Endodermal cell (in vitro differentiated cells): ENCODE data around the gene IGFBP6. TPM values are rescaled to one million over a fixed set of nuclear protein-coding genes. Genes with fewer than 3 reads are reported as not detected.
A peak's percentile ranks its signal among the peaks of the same experiment; 100 is the strongest.

ENCODE experiments used
- DNase-seq: peaks from one replicate; pipeline ENCODE4 v3.0.0-alpha.2; 2017
- H3K27ac ChIP-seq: 2 replicates; pipeline ENCODE4 v1.5.1; 2013; ENCODE audit warnings: mild to moderate bottlenecking, low read depth, low read length, moderate library complexity
- H3K27me3 ChIP-seq: 2 replicates; pipeline ENCODE4 v1.6.1; 2013; ENCODE audit warnings: mild to moderate bottlenecking, low read length, moderate library complexity; ENCODE audit not compliant: insufficient read depth, control insufficient read depth, poor library complexity, severe bottlenecking
- H3K36me3 ChIP-seq: 2 replicates; pipeline ENCODE4 v1.7.0; 2013; ENCODE audit warnings: mild to moderate bottlenecking, low read length, moderate library complexity; ENCODE audit not compliant: control insufficient read depth, insufficient read depth
- H3K4me1 ChIP-seq: one replicate; pipeline ENCODE4 v1.7.0; 2013; ENCODE audit warnings: low read length; ENCODE audit not compliant: control insufficient read depth, insufficient read depth
- H3K4me3 ChIP-seq: 2 replicates; pipeline ENCODE4 v1.5.1; 2013; ENCODE audit warnings: mild to moderate bottlenecking, low read length, moderate library complexity
- H3K9ac ChIP-seq: 2 replicates; pipeline ENCODE4 v1.6.1; 2013; ENCODE audit warnings: mild to moderate bottlenecking, low read length, moderate library complexity; ENCODE audit not compliant: poor library complexity, severe bottlenecking; ENCODE audit errors: extremely low read depth
- H3K9me3 ChIP-seq: 2 replicates; pipeline ENCODE4 v1.6.1; 2013; ENCODE audit warnings: mild to moderate bottlenecking, low read length, moderate library complexity; ENCODE audit not compliant: control insufficient read depth
- H3K27ac Mint-ChIP-seq: 2 replicates; pipeline ENCODE4 v1.8.0; 2020; ENCODE audit warnings: mixed read lengths
- H3K27me3 Mint-ChIP-seq: 2 replicates; pipeline ENCODE4 v1.8.0; 2021; ENCODE audit warnings: mild to moderate bottlenecking, mixed read lengths; ENCODE audit not compliant: insufficient read depth
- H3K36me3 Mint-ChIP-seq: 2 replicates; pipeline ENCODE4 v1.8.0; 2020; ENCODE audit warnings: low read depth, mixed read lengths
- H3K4me1 Mint-ChIP-seq: 2 replicates; pipeline ENCODE4 v1.8.0; 2020; ENCODE audit warnings: mixed read lengths
- H3K4me3 Mint-ChIP-seq: 2 replicates; pipeline ENCODE4 v1.8.0; 2020; ENCODE audit warnings: mild to moderate bottlenecking, moderate library complexity, mixed read lengths
- H3K9me3 Mint-ChIP-seq: 2 replicates; pipeline ENCODE4 v1.8.0; 2020; ENCODE audit warnings: mild to moderate bottlenecking, mixed read lengths
- WGBS, 2 experiments: methylation state at CpG; one replicate each; pipeline versions ENCODE4 v1.1.5 to v1.1.7; 2013; ENCODE audit warnings: missing lambda C conversion rate in 2 of 2, mixed read lengths in 1 of 2; ENCODE audit not compliant: insufficient coverage in 1 of 2, insufficient read length in 1 of 2; 5-methylcytosine and 5-hydroxymethylcytosine counted together
- total RNA-seq, 2 donors: library from RNA; stranded (reverse); fragmentation: NEBNext Ultra II Directional in 1 of 2; extraction: Animal tissue kit (Norgen Biotek cat#: 25700) in 1 of 2; gene quantifications; 2 replicates in 1 of 2; 3 replicates in 1 of 2; pipeline ENCODE4 v1.2.1, GENCODE V29; 2021
- TF ChIP-seq, protein P1 (sequence below): fragments of 200-600 bp; sonication (generic); conservative IDR thresholded peaks from 2 replicates; pipeline ENCODE4 v1.5.0; 2021; ENCODE audit warnings: antibody characterized with exemption, mild to moderate bottlenecking

The IGFBP6 gene
- total RNA-seq, 2 donors from 2014 or later = 21.7 to 48.4 TPM

DNA sequence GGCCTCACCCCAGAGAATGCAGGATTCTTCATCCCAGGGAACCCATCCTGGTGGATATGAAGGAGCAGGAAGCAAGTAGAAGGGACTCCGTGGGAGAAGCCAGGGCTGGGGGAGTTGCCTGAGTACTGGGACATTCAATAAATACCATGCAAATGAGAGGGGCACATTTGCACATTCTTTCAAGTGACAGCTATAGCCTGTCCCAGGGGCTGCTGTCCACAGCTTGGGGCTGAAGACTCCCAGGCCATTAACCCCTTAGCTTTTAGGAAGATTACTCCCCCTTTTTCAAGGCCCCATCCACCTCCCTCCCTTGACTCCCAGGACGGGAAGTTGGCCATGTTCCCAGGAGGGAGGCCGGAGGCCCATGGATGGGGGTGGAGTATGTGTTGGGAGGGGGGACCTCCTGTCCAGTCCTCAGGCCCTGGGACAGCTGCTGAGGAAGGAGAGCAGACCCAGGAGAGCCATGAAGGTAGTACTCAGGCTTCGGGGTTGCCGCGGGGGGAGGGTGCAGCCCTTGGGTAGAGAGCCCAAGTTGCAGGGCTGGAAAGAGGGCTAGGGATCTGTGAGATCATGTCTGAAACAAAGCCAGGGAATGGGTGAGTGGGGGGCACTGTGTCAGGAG lies 48.6 kb upstream of the IGFBP6 start:
- Histone ChIP-seq H3K9ac (no peak overlapping the region), H3K36me3 (peaks cover 9% of the 10 kb centered on the region), H3K27me3 (no peaks in the 10 kb centered on the region), H3K4me1 (peaks cover 39% of the 10 kb centered on the region), H3K9me3 (no peaks in the 10 kb centered on the region), H3K27ac (peak overlapping the region; percentile 62), H3K4me3 (peak overlapping the region; percentile 80)
- peaks cover 54% of the 10 kb centered on the region for H3K4me1 Mint-ChIP-seq
- peaks cover 5% of the 10 kb centered on the region for H3K36me3 Mint-ChIP-seq
- peaks cover 17% of the 10 kb centered on the region for H3K27me3 Mint-ChIP-seq
- peak overlapping the region; percentile 44 for H3K4me3 Mint-ChIP-seq
- 18 to 31% methylated on average over 4 to 6 of the region's 6 CpGs for WGBS, 2 experiments
- peak overlapping the region; percentile 84 for H3K27ac Mint-ChIP-seq
- DNase-seq = peak; percentile 93
- H3K9me3 Mint-ChIP-seq = no peaks in the 10 kb centered on the region
- TF ChIP-seq, protein P1, sequence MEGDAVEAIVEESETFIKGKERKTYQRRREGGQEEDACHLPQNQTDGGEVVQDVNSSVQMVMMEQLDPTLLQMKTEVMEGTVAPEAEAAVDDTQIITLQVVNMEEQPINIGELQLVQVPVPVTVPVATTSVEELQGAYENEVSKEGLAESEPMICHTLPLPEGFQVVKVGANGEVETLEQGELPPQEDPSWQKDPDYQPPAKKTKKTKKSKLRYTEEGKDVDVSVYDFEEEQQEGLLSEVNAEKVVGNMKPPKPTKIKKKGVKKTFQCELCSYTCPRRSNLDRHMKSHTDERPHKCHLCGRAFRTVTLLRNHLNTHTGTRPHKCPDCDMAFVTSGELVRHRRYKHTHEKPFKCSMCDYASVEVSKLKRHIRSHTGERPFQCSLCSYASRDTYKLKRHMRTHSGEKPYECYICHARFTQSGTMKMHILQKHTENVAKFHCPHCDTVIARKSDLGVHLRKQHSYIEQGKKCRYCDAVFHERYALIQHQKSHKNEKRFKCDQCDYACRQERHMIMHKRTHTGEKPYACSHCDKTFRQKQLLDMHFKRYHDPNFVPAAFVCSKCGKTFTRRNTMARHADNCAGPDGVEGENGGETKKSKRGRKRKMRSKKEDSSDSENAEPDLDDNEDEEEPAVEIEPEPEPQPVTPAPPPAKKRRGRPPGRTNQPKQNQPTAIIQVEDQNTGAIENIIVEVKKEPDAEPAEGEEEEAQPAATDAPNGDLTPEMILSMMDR = no peak

GRCh38 chr12:53049571-53050318 lies 47.7 kb upstream of the IGFBP6 start, which contains the start of gene TNS2:
TNS2 (plus strand) TSS chr12:53050065; CDS start chr12:53050186, 121 bp downstream.
- Mint-ChIP-seq H3K4me1 (peaks cover 46% of the 10 kb centered on the region), H3K9me3 (no peaks in the 10 kb centered on the region), H3K27me3 (peaks cover 11% of the 10 kb centered on the region), H3K36me3 (peaks cover 5% of the 10 kb centered on the region), H3K27ac (peak within 1 kb of the TSS; percentile 76), H3K4me3 (peak within 1 kb of the TSS; percentile 44)
- Histone ChIP-seq H3K4me1 (peaks cover 32% of the 10 kb centered on the region), H3K36me3 (peaks cover 9% of the 10 kb centered on the region), H3K9ac (peak within 1 kb of the TSS; percentile 51), H3K27ac (peak within 1 kb of the TSS; percentile 62), H3K9me3 (no peaks in the 10 kb centered on the region), H3K4me3 (peak within 1 kb of the TSS; percentile 80), H3K27me3 (no peaks in the 10 kb centered on the region)
- TF ChIP-seq, protein P1 = no peak
- peak; percentile 95 for DNase-seq
- WGBS, 2 experiments = 7 to 24% methylated on average over 4 to 19 of the region's 20 CpGs

- TF ChIP-seq, protein P1 = no peak
- H3K4me3 ChIP-seq = peak overlapping the region; percentile 80
- peaks cover 16% of the 10 kb centered on the region for H3K36me3 ChIP-seq
- H3K9me3 ChIP-seq = no peaks in the 10 kb centered on the region
- H3K27ac Mint-ChIP-seq = peak overlapping the region; percentile 41
- H3K4me1 ChIP-seq = peaks cover 32% of the 10 kb centered on the region
- H3K9me3 Mint-ChIP-seq = no peaks in the 10 kb centered on the region
- peaks cover 3% of the 10 kb centered on the region for H3K27me3 Mint-ChIP-seq
- WGBS, 2 experiments = 76 to 79% methylated on average over 2 of the region's 2 CpGs
- peaks cover 44% of the 10 kb centered on the region for H3K4me1 Mint-ChIP-seq
- H3K27ac ChIP-seq = no peak overlapping the region
- peaks cover 5% of the 10 kb centered on the region for H3K36me3 Mint-ChIP-seq
- H3K4me3 Mint-ChIP-seq = peak overlapping the region; percentile 44
- no peaks in the 10 kb centered on the region for H3K27me3 ChIP-seq
- H3K9ac ChIP-seq = peak overlapping the region; percentile 51
- DNase-seq = peak; percentile 63
Measured at GRCh38 chr12:53050426-53051057, 46.9 kb upstream of the IGFBP6 start.
